Ovary (tissue), 9 donors: ENCODE measurements around the gene PGRMC2. TPM values are rescaled to one million over a fixed set of nuclear protein-coding genes. Genes with fewer than 3 reads are reported as not detected.
"Not testable (repeated sequence)": the region's sequence is repeated elsewhere in the genome, so short reads cannot be mapped to it uniquely, and the experiment has no call there.

Source experiments
- DNase-seq, 5 donors: peaks; one replicate each; pipeline ENCODE4 v3.0.0-alpha.2; 2019 to 2020
- H3K27ac ChIP-seq, 2 donors: fragments of 200-600 bp; one replicate each; pipeline versions ENCODE4 v1.5.1 to v1.8.0; 2019 to 2022
- H3K27me3 ChIP-seq: fragments of 200-600 bp; one replicate; pipeline ENCODE4 v1.8.0; 2022
- H3K36me3 ChIP-seq: fragments of 200-600 bp; sonication (generic); one replicate; pipeline ENCODE4 v1.5.1; 2019
- H3K4me1 ChIP-seq: one replicate; pipeline ENCODE4 v1.8.1; 2013; ENCODE audit warnings: mild to moderate bottlenecking, moderate library complexity; ENCODE audit not compliant: insufficient read depth
- H3K4me3 ChIP-seq: fragments of 200-600 bp; sonication (generic); one replicate; pipeline ENCODE4 v1.5.1; 2017
- H3K9me3 ChIP-seq, 2 donors: fragments of 200-600 bp in 1 of 2; sonication (generic) in 1 of 2; one replicate each; pipeline versions ENCODE4 v1.5.1 to v1.8.1; 2013 to 2019; ENCODE audit warnings: mild to moderate bottlenecking in 1 of 2, moderate library complexity in 1 of 2
- CTCF ChIP-seq, 3 donors: fragments of 450-650 bp in 2 of 3; fragments of 200-600 bp in 1 of 3; IDR thresholded peaks; one replicate each; pipeline versions ENCODE4 v1.5.1 to v1.8.0; 2016 to 2022; ENCODE audit warnings: antibody characterized with exemption in 3 of 3, mild to moderate bottlenecking in 1 of 3
- EP300 ChIP-seq: sonication (generic); formaldehyde crosslinking; IDR thresholded peaks from one replicate; pipeline ENCODE4 v1.6.1; 2017; ENCODE audit warnings: antibody characterized with exemption
- POLR2A ChIP-seq: fragments of 450-650 bp; IDR thresholded peaks from one replicate; pipeline ENCODE4 v1.6.1; 2017; ENCODE audit warnings: antibody characterized with exemption, mild to moderate bottlenecking, moderate library complexity
- WGBS, 3 donors: extraction: QIAGEN DNeasy Blood & Tissue Kit in 1 of 3; methylation state at CpG; one replicate each; pipeline versions ENCODE4 v1.1.5 to v1.1.7; 2013 to 2017; 5-methylcytosine and 5-hydroxymethylcytosine counted together
- intact Hi-C, 4 donors: fragments of 100-400 bp; cut with DNase I; formaldehyde crosslinking; loops; one replicate each; pipeline versions ENCODE4 v1.11.0 to v1.15.1; 2022 to 2023
- polyA plus RNA-seq, 2 donors: library from polyadenylated mRNA; stranded (reverse); fragments of 200-250 nt in 1 of 2; fragments of 350-450 nt in 1 of 2; fragmentation: Illumina TruSeq in 1 of 2; extraction: RNeasy Lipid Tissue Mini Kit (QIAGEN cat#74804) in 1 of 2; gene quantifications; one replicate each; pipeline ENCODE4 v1.2.3, GENCODE V29; 2013 to 2014
- total RNA-seq, 7 donors: library from RNA; depleted of rRNA in 2 of 7; stranded (reverse); fragments of >200 nt in 2 of 7; fragmentation: NEBNext Ultra II Directional in 3 of 7; extraction: Animal tissue kit (Norgen Biotek cat#: 25700) in 3 of 7; gene quantifications; one replicate each; pipeline versions ENCODE4 v1.1.0 to v1.2.4, GENCODE V29; 2016 to 2023
- donor health status: DM: no; HTN: no; CAD: no; lungs with moderate emphysema.
- donor health status: DM: no; HTN: no; CAD: no.
- donor health status: Bipolar disorder and iron deficiency.
- donor health status: DM: yes; HTN: yes; CAD: no.
- donor health status: DM: no; HTN: no; CAD: no.
- donor health status: DM: yes; HTN: yes; CAD: no.

Gene PGRMC2
- total and polyA plus RNA-seq, 9 donors: 23.2 to 222 (median 56.9) TPM

DNA sequence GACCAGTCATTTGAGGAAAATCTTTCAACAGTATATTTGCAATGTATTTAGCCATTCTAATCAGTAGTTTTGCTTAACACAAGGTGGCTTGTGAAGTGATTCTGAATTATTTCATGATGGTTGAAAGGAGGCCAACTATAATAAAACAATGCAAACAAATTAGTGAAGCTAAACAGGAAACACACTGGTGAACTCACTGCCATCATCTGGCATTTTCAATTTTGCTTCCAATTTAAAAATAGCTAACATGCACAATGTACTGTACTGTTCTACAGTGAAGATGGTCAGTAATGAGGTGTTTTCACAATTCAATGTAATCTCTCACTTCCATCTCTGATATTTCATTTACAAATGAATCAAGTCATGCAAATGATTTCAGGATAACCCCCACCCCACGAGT, 31.1 kb downstream of the PGRMC2 start:
- no peak for DNase-seq
- Histone ChIP-seq H3K9me3 (no peaks in the 10 kb centered on the region), H3K27ac (no peak overlapping the region), H3K27me3 (no peaks in the 10 kb centered on the region), H3K4me1 (no peaks in the 10 kb centered on the region), H3K4me3 (no peak overlapping the region), H3K36me3 (no peaks in the 10 kb centered on the region)
- intact Hi-C loops: no loop called here
- TF ChIP-seq EP300: no peak
- TF ChIP-seq CTCF (IDR thresholded peaks at IDR 0.05): no peak
- no peak for TF ChIP-seq POLR2A
- 34 to 38% (median 34%) methylated on average over 1 of the region's 1 CpG for WGBS, 3 donors

- no peaks in the 10 kb centered on the region for H3K9me3 ChIP-seq
- no peaks in the 10 kb centered on the region for H3K27me3 ChIP-seq
- no peak overlapping the region for H3K4me3 ChIP-seq
- no peaks in the 10 kb centered on the region for H3K36me3 ChIP-seq
- DNase-seq: no peak
- no peaks in the 10 kb centered on the region for H3K4me1 ChIP-seq
- H3K27ac ChIP-seq: no peak overlapping the region
- WGBS, 3 donors: 87 to 92% (median 88%) methylated on average over 3 of the region's 3 CpGs
- intact Hi-C loops: no loop called here
- TF ChIP-seq CTCF (IDR thresholded peaks at IDR 0.05): no peak
- no peak for TF ChIP-seq POLR2A
Measured at GRCh38 chr4:128255906-128256305, 31.7 kb downstream of the PGRMC2 start.

DNA sequence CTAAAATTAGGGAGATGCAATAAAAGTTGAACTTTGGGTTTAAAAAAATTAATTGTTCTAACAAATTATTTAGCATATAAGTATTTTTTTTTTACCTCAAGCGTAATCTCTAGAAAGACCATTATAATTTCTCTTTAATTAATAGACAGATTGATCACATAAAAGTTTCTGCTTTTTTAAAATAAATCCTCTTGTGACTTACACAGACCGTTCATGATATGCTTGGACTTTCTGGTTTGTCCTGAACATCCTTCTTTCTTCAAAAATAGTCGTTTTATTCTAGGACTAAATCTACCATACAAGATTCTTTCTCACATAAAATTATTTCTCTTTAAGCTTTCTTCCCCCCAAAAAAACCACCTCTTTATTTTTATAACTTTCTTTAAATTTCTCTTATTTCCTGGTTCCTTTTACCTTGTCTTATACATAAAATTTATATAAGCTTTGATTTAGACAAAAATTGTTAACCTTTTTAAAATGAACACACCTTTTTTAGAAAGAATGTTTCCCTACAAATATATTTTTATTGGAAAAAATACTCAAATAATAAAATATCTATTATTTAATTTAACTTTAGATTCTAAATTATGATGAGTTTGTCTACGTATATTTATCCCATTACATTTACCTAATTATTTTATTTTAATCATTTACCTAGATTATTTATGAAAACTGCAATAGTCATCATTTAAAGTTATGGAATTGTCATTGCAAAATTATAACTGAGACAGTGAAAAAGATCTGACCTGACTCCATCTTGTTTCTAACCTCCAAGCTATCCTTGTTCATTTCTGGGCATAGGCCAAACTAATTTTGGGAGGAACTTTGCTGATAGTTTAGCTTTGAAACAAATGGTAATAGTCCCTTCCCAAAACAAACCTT, 37.6 kb downstream of the PGRMC2 start:
- Histone ChIP-seq H3K36me3 (no peaks in the 10 kb centered on the region), H3K4me1 (no peaks in the 10 kb centered on the region), H3K4me3 (no peak overlapping the region), H3K27me3 (no peaks in the 10 kb centered on the region), H3K27ac (no peak overlapping the region), H3K9me3 (no peaks in the 10 kb centered on the region)
- 64 to 72% (median 67%) methylated on average over 4 of the region's 4 CpGs for WGBS, 3 donors
- no peak for TF ChIP-seq EP300
- no peak for TF ChIP-seq POLR2A
- TF ChIP-seq CTCF (IDR thresholded peaks at IDR 0.05): no peak
- intact Hi-C loops: no loop called here
- DNase-seq: no peak

- no peak overlapping the region for H3K4me3 ChIP-seq
- H3K27ac ChIP-seq: no peak overlapping the region
- no peak for DNase-seq
- no peaks in the 10 kb centered on the region for H3K27me3 ChIP-seq
- TF ChIP-seq CTCF (IDR thresholded peaks at IDR 0.05): no peak
- TF ChIP-seq EP300: no peak
- TF ChIP-seq POLR2A: no peak
- no peaks in the 10 kb centered on the region for H3K4me1 ChIP-seq
- no peaks in the 10 kb centered on the region for H3K9me3 ChIP-seq
- 95 to 98% (median 95%) methylated on average over 1 of the region's 1 CpG for WGBS, 3 donors
- intact Hi-C loops: no loop called here
- H3K36me3 ChIP-seq: no peaks in the 10 kb centered on the region
Measured at GRCh38 chr4:128247906-128248305, 39.7 kb downstream of the PGRMC2 start.

- H3K27me3 ChIP-seq, H3K9me3 ChIP-seq, H3K4me1 ChIP-seq, intact Hi-C loops, H3K36me3 ChIP-seq, H3K4me3 ChIP-seq, H3K27ac ChIP-seq, DNase-seq: not testable (repeated sequence)
- 85 to 93% (median 90%) methylated on average over 5 of the region's 5 CpGs for WGBS, 3 donors
Measured at GRCh38 chr4:128245391-128245790, 42.2 kb downstream of the PGRMC2 start.
